WTC11 (cell line): ENCODE measurements around the gene TRMT44. TPM values are rescaled to one million over a fixed set of nuclear protein-coding genes. Genes with fewer than 3 reads are reported as not detected.

Experiments
- ATAC-seq: fragments of 200-7000 bp; cut with Tn5 transposase; 2 replicates; pipeline ENCODE4 v1.10.0; 2021; ENCODE audit warnings: mild to moderate bottlenecking, moderate library complexity
- CTCF ChIA-PET: fragments of 300-600 bp; sonication (Branson Sonifier 250); formaldehyde crosslinking; loops from one replicate; lab custom pipeline; 2021; ENCODE audit warnings: antibody characterized with exemption; lab: Charles Lee
- POLR2A ChIA-PET: fragments of 350-600 bp; sonication (Branson Sonifier 250); formaldehyde crosslinking; loops from one replicate; lab custom pipeline; 2021; ENCODE audit warnings: antibody characterized with exemption; lab: Charles Lee
- DNase-seq: peaks from one replicate; pipeline ENCODE4 v3.0.0; 2021; ENCODE audit warnings: low spot score
- H3K27ac Mint-ChIP-seq: 2 replicates; pipeline ENCODE4 v1.8.0; 2021; ENCODE audit warnings: mixed read lengths
- H3K27me3 Mint-ChIP-seq: 2 replicates; pipeline ENCODE4 v1.8.0; 2021; ENCODE audit warnings: low read depth, mild to moderate bottlenecking, moderate library complexity, mixed read lengths
- H3K36me3 Mint-ChIP-seq: 2 replicates; pipeline ENCODE4 v1.8.0; 2021; ENCODE audit warnings: mixed read lengths
- H3K4me1 Mint-ChIP-seq: 2 replicates; pipeline ENCODE4 v1.8.0; 2022; ENCODE audit warnings: mixed read lengths
- H3K4me3 Mint-ChIP-seq: 2 replicates; pipeline ENCODE4 v1.8.0; 2021; ENCODE audit warnings: mild to moderate bottlenecking, moderate library complexity, mixed read lengths
- H3K9me3 Mint-ChIP-seq: 2 replicates; pipeline ENCODE4 v1.8.0; 2021; ENCODE audit warnings: mixed read lengths
- CBFB ChIP-seq: sonication (generic); formaldehyde crosslinking; IDR thresholded peaks from 2 replicates; pipeline ENCODE4 v1.8.1; 2022; ENCODE audit warnings: mild to moderate bottlenecking, low read depth, missing genetic modification reagents
- CREB1 ChIP-seq: sonication (generic); formaldehyde crosslinking; IDR thresholded peaks from 2 replicates; pipeline ENCODE4 v1.8.0; 2023; ENCODE audit warnings: mild to moderate bottlenecking, missing genetic modification reagents
- EMX1 ChIP-seq: fragments of 250-450 bp; sonication (Bioruptor Pico); IDR thresholded peaks from 2 replicates; pipeline ENCODE4 v1.8.0; 2021; ENCODE audit warnings: mild to moderate bottlenecking
- ETV6 ChIP-seq: sonication (generic); formaldehyde crosslinking; IDR thresholded peaks from 2 replicates; pipeline ENCODE4 v1.8.1; 2022; ENCODE audit warnings: mild to moderate bottlenecking, missing genetic modification reagents
- IRF2 ChIP-seq: sonication (generic); formaldehyde crosslinking; IDR thresholded peaks from 2 replicates; pipeline ENCODE4 v1.8.0; 2022; ENCODE audit warnings: low read depth, missing genetic modification reagents, borderline replicate concordance
- JAZF1 ChIP-seq: fragments of 250-450 bp; sonication (Bioruptor Pico); IDR thresholded peaks from 2 replicates; pipeline ENCODE4 v1.9.0; 2021; ENCODE audit warnings: moderate library complexity, mild to moderate bottlenecking, inconsistent platforms
- JUN ChIP-seq: sonication (generic); formaldehyde crosslinking; IDR thresholded peaks from 2 replicates; pipeline ENCODE4 v1.8.0; 2023; ENCODE audit warnings: mild to moderate bottlenecking, missing genetic modification reagents
- KAT7 ChIP-seq: sonication (generic); formaldehyde crosslinking; IDR thresholded peaks from 2 replicates; pipeline ENCODE4 v1.8.1; 2023; ENCODE audit warnings: missing genetic modification reagents, mild to moderate bottlenecking, borderline replicate concordance
- MYBL2 ChIP-seq: sonication (generic); formaldehyde crosslinking; IDR thresholded peaks from 2 replicates; pipeline ENCODE4 v1.8.1; 2023; ENCODE audit warnings: mild to moderate bottlenecking, moderate library complexity, missing genetic modification reagents
- NFATC4 ChIP-seq: fragments of 250-450 bp; sonication (Bioruptor Pico); IDR thresholded peaks from 2 replicates; pipeline ENCODE4 v1.9.0; 2021; ENCODE audit warnings: mild to moderate bottlenecking
- NFE2L1 ChIP-seq: sonication (generic); formaldehyde crosslinking; IDR thresholded peaks from 2 replicates; pipeline ENCODE4 v1.8.1; 2023; ENCODE audit warnings: missing genetic modification reagents
- NR2C2 ChIP-seq: sonication (generic); formaldehyde crosslinking; IDR thresholded peaks from 2 replicates; pipeline ENCODE4 v1.8.0; 2022; ENCODE audit warnings: mild to moderate bottlenecking, missing genetic modification reagents
- NR3C1 ChIP-seq: sonication (generic); formaldehyde crosslinking; conservative IDR thresholded peaks from 2 replicates; pipeline ENCODE4 v1.8.1; 2023; ENCODE audit warnings: low read depth, mild to moderate bottlenecking, missing genetic modification reagents
- PRRX2 ChIP-seq: fragments of 250-450 bp; sonication (Bioruptor Pico); IDR thresholded peaks from 2 replicates; pipeline ENCODE4 v1.8.0; 2021; ENCODE audit warnings: mild to moderate bottlenecking
- TCF7 ChIP-seq: sonication (generic); formaldehyde crosslinking; IDR thresholded peaks from 2 replicates; pipeline ENCODE4 v1.8.0; 2022; ENCODE audit warnings: mild to moderate bottlenecking, low read depth, missing genetic modification reagents, moderate library complexity
- TEAD4 ChIP-seq: sonication (generic); formaldehyde crosslinking; IDR thresholded peaks from 2 replicates; pipeline ENCODE4 v1.8.0; 2022; ENCODE audit warnings: mild to moderate bottlenecking, missing genetic modification reagents
- TP53 ChIP-seq: sonication (generic); formaldehyde crosslinking; IDR thresholded peaks from 2 replicates; pipeline ENCODE4 v1.8.1; 2023; ENCODE audit warnings: mild to moderate bottlenecking, missing genetic modification reagents
- total RNA-seq: library from RNA; stranded (reverse); gene quantifications from 3 replicates; pipeline ENCODE4 v1.2.3, GENCODE V29; 2021
- TF ChIP-seq, protein P1 (sequence below): sonication (generic); formaldehyde crosslinking; IDR thresholded peaks from 2 replicates; pipeline ENCODE4 v1.8.1; 2022; ENCODE audit warnings: mild to moderate bottlenecking, missing genetic modification reagents, moderate library complexity, borderline replicate concordance
- TF ChIP-seq, protein P2 (sequence below): sonication (generic); formaldehyde crosslinking; IDR thresholded peaks from 2 replicates; pipeline ENCODE4 v1.8.0; 2022; ENCODE audit warnings: mild to moderate bottlenecking, missing genetic modification reagents
- TF ChIP-seq, protein P3 (sequence below): sonication (generic); formaldehyde crosslinking; IDR thresholded peaks from 2 replicates; pipeline ENCODE4 v1.8.1; 2023; ENCODE audit warnings: mild to moderate bottlenecking, missing genetic modification reagents
- TF ChIP-seq, protein P4 (sequence below): sonication (generic); formaldehyde crosslinking; IDR thresholded peaks from 2 replicates; pipeline ENCODE4 v1.8.0; 2023; ENCODE audit warnings: missing genetic modification reagents, mild to moderate bottlenecking, borderline replicate concordance

TRMT44 gene
- total RNA-seq, 1 experiment from 2014 or later, result 28.4 TPM

DNA sequence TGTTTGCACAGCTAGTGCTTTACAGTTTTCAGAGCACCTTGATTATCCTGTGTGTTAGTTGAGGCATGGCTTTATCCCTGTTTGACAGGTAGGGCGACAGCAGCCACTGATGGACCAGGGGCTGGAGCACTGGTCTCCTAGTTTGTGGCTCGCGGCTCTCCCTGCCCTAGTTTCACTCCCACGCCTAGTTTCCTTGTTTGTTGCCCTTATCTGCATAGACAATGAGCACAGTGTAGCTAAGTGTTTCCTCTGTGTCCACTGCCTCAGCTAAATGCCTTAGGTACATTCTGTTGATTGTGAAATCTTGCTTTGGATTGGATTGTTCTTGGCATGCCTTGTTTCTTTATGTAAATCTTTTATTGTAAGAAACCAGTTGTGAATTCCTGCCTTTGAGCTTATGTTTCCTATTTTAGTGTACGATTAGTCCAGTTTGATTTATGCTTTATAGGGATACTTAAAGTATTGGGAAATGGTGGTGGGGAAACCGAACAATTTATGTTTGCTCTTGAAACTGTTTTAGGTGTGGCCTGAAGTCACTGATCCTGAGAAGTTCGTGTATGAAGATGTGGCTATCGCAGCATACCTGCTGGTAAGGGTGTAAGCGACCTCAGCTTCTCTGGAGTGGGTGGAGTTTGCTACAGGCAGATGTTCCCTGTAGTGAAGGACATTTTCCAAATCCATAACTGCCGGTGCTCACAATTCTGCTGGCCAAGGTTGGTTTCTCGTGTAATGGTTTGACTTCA, 11.0 kb downstream of the TRMT44 start:
- POLR2A ChIA-PET, result no interaction called here
- H3K4me3 Mint-ChIP-seq, result no peak overlapping the region
- H3K36me3 Mint-ChIP-seq, result peaks cover 43% of the 10 kb centered on the region
- H3K27me3 Mint-ChIP-seq, result no peaks in the 10 kb centered on the region
- CTCF ChIA-PET, result interaction anchor here (1.7 kb wide), 1 partner anchor 156 kb away, joined by 4 read pairs; no protein-coding TSS in a partner anchor
- H3K9me3 Mint-ChIP-seq, result no peaks in the 10 kb centered on the region
- no peak overlapping the region for H3K27ac Mint-ChIP-seq
- DNase-seq (no peak), ATAC-seq (no peak)
- H3K4me1 Mint-ChIP-seq, result no peaks in the 10 kb centered on the region
- TF ChIP-seq NFATC4 (CRISPR knock-in tag) (no peak), PRRX2 (no peak), MYBL2 (CRISPR knock-in tag) (no peak), NR3C1 (CRISPR knock-in tag) (no peak), NFE2L1 (no peak), ETV6 (no peak)
- TF ChIP-seq, protein P1, sequence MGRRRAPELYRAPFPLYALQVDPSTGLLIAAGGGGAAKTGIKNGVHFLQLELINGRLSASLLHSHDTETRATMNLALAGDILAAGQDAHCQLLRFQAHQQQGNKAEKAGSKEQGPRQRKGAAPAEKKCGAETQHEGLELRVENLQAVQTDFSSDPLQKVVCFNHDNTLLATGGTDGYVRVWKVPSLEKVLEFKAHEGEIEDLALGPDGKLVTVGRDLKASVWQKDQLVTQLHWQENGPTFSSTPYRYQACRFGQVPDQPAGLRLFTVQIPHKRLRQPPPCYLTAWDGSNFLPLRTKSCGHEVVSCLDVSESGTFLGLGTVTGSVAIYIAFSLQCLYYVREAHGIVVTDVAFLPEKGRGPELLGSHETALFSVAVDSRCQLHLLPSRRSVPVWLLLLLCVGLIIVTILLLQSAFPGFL (CRISPR knock-in tag), result no peak
- TF ChIP-seq, protein P2, sequence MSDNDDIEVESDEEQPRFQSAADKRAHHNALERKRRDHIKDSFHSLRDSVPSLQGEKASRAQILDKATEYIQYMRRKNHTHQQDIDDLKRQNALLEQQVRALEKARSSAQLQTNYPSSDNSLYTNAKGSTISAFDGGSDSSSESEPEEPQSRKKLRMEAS (CRISPR knock-in tag), result no peak

DNA sequence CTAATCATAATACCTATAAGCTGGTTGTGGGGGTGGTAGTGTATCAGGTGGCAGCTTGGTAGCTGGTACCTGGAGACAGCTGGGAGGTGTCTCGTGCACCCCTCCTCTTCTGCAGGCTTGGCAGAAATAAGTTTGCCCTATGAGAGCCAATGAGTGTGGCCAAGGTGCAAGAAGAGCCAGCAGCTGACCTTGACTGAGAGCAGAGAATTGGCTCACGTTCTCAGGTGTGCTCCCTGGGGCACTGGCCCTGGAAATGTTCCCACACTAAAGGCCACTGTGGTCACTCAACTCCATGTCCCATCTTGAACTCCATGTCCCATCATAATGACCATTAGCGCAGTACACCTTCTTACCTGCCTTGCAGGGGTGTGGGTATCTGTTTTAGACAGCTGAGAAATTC, 13.4 kb downstream of the TRMT44 start:
- ChIA-PET CTCF (interaction anchor here (1.2 to 1.4 kb wide), 2 partner anchors 17 to 153 kb away, joined by 3 to 4 read pairs; no protein-coding TSS in a partner anchor), POLR2A (no interaction called here)
- TF ChIP-seq TP53 (CRISPR knock-in tag), result no peak
- no peak for TF ChIP-seq IRF2 (CRISPR knock-in tag)
- no peak for TF ChIP-seq CBFB
- no peak for TF ChIP-seq KAT7 (CRISPR knock-in tag)
- TF ChIP-seq, protein P3, sequence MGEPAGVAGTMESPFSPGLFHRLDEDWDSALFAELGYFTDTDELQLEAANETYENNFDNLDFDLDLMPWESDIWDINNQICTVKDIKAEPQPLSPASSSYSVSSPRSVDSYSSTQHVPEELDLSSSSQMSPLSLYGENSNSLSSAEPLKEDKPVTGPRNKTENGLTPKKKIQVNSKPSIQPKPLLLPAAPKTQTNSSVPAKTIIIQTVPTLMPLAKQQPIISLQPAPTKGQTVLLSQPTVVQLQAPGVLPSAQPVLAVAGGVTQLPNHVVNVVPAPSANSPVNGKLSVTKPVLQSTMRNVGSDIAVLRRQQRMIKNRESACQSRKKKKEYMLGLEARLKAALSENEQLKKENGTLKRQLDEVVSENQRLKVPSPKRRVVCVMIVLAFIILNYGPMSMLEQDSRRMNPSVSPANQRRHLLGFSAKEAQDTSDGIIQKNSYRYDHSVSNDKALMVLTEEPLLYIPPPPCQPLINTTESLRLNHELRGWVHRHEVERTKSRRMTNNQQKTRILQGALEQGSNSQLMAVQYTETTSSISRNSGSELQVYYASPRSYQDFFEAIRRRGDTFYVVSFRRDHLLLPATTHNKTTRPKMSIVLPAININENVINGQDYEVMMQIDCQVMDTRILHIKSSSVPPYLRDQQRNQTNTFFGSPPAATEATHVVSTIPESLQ (CRISPR knock-in tag), result no peak
- TF ChIP-seq JUN (CRISPR knock-in tag), result no peak
- no peak for TF ChIP-seq NR2C2 (CRISPR knock-in tag)
- no peak for TF ChIP-seq CREB1 (CRISPR knock-in tag)
- TF ChIP-seq NFATC4 (CRISPR knock-in tag), result no peak
- H3K36me3 Mint-ChIP-seq, result peaks cover 51% of the 10 kb centered on the region
- DNase-seq (no peak), ATAC-seq (no peak)
- no peak overlapping the region for H3K4me3 Mint-ChIP-seq
- no peaks in the 10 kb centered on the region for H3K27me3 Mint-ChIP-seq
- H3K27ac Mint-ChIP-seq, result no peak overlapping the region
- no peaks in the 10 kb centered on the region for H3K4me1 Mint-ChIP-seq
- H3K9me3 Mint-ChIP-seq, result no peaks in the 10 kb centered on the region

DNA sequence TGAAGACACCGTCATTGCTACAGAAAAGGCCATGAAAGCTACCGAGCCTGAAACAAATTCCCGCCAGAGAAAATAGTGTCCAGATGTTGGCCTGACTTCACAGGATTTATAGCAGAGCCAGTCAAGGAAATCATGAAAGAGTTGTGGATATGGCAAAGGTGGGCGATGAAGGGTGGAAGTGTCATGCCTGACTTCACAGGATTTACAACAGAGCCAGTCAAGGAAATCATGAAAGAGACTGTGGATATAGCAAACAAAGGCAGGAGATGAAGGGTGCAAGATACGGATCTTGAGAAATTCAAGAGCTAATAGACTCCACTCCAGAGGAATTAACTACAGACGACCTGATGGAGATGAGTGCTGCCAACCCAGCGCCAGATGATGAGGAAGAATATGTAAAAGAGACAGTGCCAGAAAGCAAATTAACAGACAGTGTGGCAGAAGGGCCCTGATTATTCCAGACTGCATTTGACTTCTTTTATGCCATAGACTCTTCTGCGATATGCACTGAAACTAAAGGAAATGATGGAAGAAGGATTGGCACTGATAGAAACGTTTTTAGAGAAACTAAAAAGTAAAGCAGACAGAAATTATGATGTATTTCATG, 17.2 kb downstream of the TRMT44 start:
- ChIA-PET POLR2A (interaction anchor here (0.5 kb wide), 1 partner anchor 103 kb away, joined by 4 read pairs; no protein-coding TSS in a partner anchor), CTCF (no interaction called here)
- Mint-ChIP-seq H3K4me3 (no peak overlapping the region), H3K27ac (no peak overlapping the region), H3K4me1 (0 out of 2 replicates have a peak, but pooled peaks cover 1% of the 10 kb centered on the region), H3K36me3 (peaks cover 41% of the 10 kb centered on the region), H3K9me3 (no peaks in the 10 kb centered on the region), H3K27me3 (no peaks in the 10 kb centered on the region)
- no peak for DNase-seq
- no peak for ATAC-seq
- TF ChIP-seq TCF7 (CRISPR knock-in tag), result no peak
- no peak for TF ChIP-seq EMX1 (CRISPR knock-in tag)
- no peak for TF ChIP-seq JAZF1
- no peak for TF ChIP-seq TEAD4
- TF ChIP-seq, protein P3 (CRISPR knock-in tag), result no peak
- TF ChIP-seq, protein P4, sequence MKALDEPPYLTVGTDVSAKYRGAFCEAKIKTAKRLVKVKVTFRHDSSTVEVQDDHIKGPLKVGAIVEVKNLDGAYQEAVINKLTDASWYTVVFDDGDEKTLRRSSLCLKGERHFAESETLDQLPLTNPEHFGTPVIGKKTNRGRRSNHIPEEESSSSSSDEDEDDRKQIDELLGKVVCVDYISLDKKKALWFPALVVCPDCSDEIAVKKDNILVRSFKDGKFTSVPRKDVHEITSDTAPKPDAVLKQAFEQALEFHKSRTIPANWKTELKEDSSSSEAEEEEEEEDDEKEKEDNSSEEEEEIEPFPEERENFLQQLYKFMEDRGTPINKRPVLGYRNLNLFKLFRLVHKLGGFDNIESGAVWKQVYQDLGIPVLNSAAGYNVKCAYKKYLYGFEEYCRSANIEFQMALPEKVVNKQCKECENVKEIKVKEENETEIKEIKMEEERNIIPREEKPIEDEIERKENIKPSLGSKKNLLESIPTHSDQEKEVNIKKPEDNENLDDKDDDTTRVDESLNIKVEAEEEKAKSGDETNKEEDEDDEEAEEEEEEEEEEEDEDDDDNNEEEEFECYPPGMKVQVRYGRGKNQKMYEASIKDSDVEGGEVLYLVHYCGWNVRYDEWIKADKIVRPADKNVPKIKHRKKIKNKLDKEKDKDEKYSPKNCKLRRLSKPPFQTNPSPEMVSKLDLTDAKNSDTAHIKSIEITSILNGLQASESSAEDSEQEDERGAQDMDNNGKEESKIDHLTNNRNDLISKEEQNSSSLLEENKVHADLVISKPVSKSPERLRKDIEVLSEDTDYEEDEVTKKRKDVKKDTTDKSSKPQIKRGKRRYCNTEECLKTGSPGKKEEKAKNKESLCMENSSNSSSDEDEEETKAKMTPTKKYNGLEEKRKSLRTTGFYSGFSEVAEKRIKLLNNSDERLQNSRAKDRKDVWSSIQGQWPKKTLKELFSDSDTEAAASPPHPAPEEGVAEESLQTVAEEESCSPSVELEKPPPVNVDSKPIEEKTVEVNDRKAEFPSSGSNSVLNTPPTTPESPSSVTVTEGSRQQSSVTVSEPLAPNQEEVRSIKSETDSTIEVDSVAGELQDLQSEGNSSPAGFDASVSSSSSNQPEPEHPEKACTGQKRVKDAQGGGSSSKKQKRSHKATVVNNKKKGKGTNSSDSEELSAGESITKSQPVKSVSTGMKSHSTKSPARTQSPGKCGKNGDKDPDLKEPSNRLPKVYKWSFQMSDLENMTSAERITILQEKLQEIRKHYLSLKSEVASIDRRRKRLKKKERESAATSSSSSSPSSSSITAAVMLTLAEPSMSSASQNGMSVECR (CRISPR knock-in tag), result no peak
